HG03342 (cell line): ENCODE data around the gene CRACDL.

Source experiments
- ATAC-seq: cut with Tn5 transposase; IDR thresholded peaks from one replicate; pipeline ENCODE4 v1.9.1; 2021; ENCODE audit warnings: mild to moderate bottlenecking, moderate library complexity; ENCODE audit not compliant: unreplicated experiment

The CRACDL gene

GRCh38 chr2:98778741-98779483, 157.1 kb downstream of the CRACDL start:
- no peak for ATAC-seq

GRCh38 chr2:98778151-98778550, 157.9 kb downstream of the CRACDL start:
- no peak for ATAC-seq

GRCh38 chr2:98777710-98778109, 158.3 kb downstream of the CRACDL start:
- ATAC-seq = no peak

GRCh38 chr2:98777076-98777475, 158.9 kb downstream of the CRACDL start:
- no peak for ATAC-seq

- ATAC-seq = no peak
Observed at GRCh38 chr2:98776136-98776535, 159.9 kb downstream of the CRACDL start.

- no peak for ATAC-seq
Observed at GRCh38 chr2:98775146-98775986, 160.7 kb downstream of the CRACDL start.

GRCh38 chr2:98773907-98774306, 162.1 kb downstream of the CRACDL start:
- no peak for ATAC-seq

- no peak for ATAC-seq
Observed at GRCh38 chr2:98773169-98773568, 162.9 kb downstream of the CRACDL start.

GRCh38 chr2:98772536-98772935, 163.5 kb downstream of the CRACDL start:
- ATAC-seq = no peak

GRCh38 chr2:98771721-98772524, 164.1 kb downstream of the CRACDL start:
- no peak for ATAC-seq

GRCh38 chr2:98771264-98771663, 164.8 kb downstream of the CRACDL start:
- ATAC-seq = no peak

GRCh38 chr2:98769784-98770183, 166.2 kb downstream of the CRACDL start:
- ATAC-seq = no peak

GRCh38 chr2:98769114-98769476, 166.9 kb downstream of the CRACDL start:
- ATAC-seq = no peak

- no peak for ATAC-seq
Observed at GRCh38 chr2:98768384-98769113, 167.5 kb downstream of the CRACDL start.

- no peak for ATAC-seq
Observed at GRCh38 chr2:98764499-98764898, 171.5 kb downstream of the CRACDL start.

GRCh38 chr2:98763209-98763951, 172.6 kb downstream of the CRACDL start:
- no peak for ATAC-seq

GRCh38 chr2:98761909-98762308, 174.1 kb downstream of the CRACDL start:
- ATAC-seq = no peak

GRCh38 chr2:98761267-98761781, 174.7 kb downstream of the CRACDL start:
- ATAC-seq = no peak

- ATAC-seq = no peak
Observed at GRCh38 chr2:98759827-98760625, 176.0 kb downstream of the CRACDL start.
